GM18861 (cell line): Measurements from ENCODE around the gene FAT2.
"Not testable (repeated sequence)": the region's sequence is repeated elsewhere in the genome, so short reads cannot be mapped to it uniquely, and the experiment has no call there.

Experiments used
- ATAC-seq: cut with Tn5 transposase; IDR thresholded peaks from one replicate; pipeline ENCODE4 v1.9.1; 2021; ENCODE audit not compliant: unreplicated experiment

The FAT2 gene

GRCh38 chr5:151584057-151584937, 6.8 kb downstream of the FAT2 start:
- ATAC-seq, result no peak

- no peak for ATAC-seq
These were observed 9.1 kb downstream of the FAT2 start for GRCh38 chr5:151581812-151582583.

- no peak for ATAC-seq
These were observed 9.8 kb downstream of the FAT2 start for GRCh38 chr5:151581347-151581746.

GRCh38 chr5:151580858-151581257, 10.3 kb downstream of the FAT2 start:
- no peak for ATAC-seq

GRCh38 chr5:151580239-151580638, 10.9 kb downstream of the FAT2 start:
- no peak for ATAC-seq

GRCh38 chr5:151579146-151579545, 12.0 kb downstream of the FAT2 start:
- ATAC-seq, result not testable (repeated sequence)

GRCh38 chr5:151578326-151579025, 12.7 kb downstream of the FAT2 start:
- ATAC-seq, result no peak

- no peak for ATAC-seq
These were observed 13.6 kb downstream of the FAT2 start for GRCh38 chr5:151577566-151577965.

- no peak for ATAC-seq
These were observed 16.6 kb downstream of the FAT2 start for GRCh38 chr5:151574444-151574996.

GRCh38 chr5:151572657-151573368, 18.3 kb downstream of the FAT2 start:
- ATAC-seq, result no peak

- no peak for ATAC-seq
These were observed 19.6 kb downstream of the FAT2 start for GRCh38 chr5:151571270-151572173.

- no peak for ATAC-seq
These were observed 20.4 kb downstream of the FAT2 start for GRCh38 chr5:151570512-151571269.

GRCh38 chr5:151570058-151570457, 21.1 kb downstream of the FAT2 start:
- no peak for ATAC-seq

GRCh38 chr5:151569132-151570046, 21.7 kb downstream of the FAT2 start:
- ATAC-seq, result peak; percentile 54

- no peak for ATAC-seq
These were observed 23.1 kb downstream of the FAT2 start for GRCh38 chr5:151568036-151568435.

GRCh38 chr5:151565971-151566370, 25.2 kb downstream of the FAT2 start:
- no peak for ATAC-seq

GRCh38 chr5:151562019-151562707, 29.0 kb downstream of the FAT2 start:
- no peak for ATAC-seq
